Natural killer cell (primary cell): Measurements from ENCODE around the gene SRL. TPM values are rescaled to one million over a fixed set of nuclear protein-coding genes. Genes with fewer than 3 reads are reported as not detected.
A peak's percentile ranks its signal among the peaks of the same experiment; 100 is the strongest.

Experiments used
- ATAC-seq, 3 donors: fragments of 150-1000 bp in 2 of 3; fragments of 200-7000 bp in 1 of 3; cut with Tn5 transposase; 1 replicate in 1 of 3; 2 replicates in 2 of 3; pipeline ENCODE4 v1.10.0; 2021; ENCODE audit warnings: mild to moderate bottlenecking in 2 of 3, moderate library complexity in 2 of 3
- DNase-seq, 2 donors: peaks; one replicate each; pipeline versions ENCODE4 v3.0.0 to v3.0.0-alpha.2; 2013 to 2021; ENCODE audit warnings: mixed read lengths in 1 of 2
- H3K27ac ChIP-seq: one replicate; pipeline ENCODE4 v1.5.1; 2013; ENCODE audit warnings: mild to moderate bottlenecking, low read length
- H3K27me3 ChIP-seq: one replicate; pipeline ENCODE4 v1.6.1; 2013; ENCODE audit warnings: low read length; ENCODE audit not compliant: control insufficient read depth, insufficient read depth
- H3K36me3 ChIP-seq: one replicate; pipeline ENCODE4 v1.6.1; 2013; ENCODE audit warnings: low read length; ENCODE audit not compliant: control insufficient read depth, insufficient read depth
- H3K4me1 ChIP-seq: one replicate; pipeline ENCODE4 v1.6.1; 2013; ENCODE audit warnings: low read length; ENCODE audit not compliant: control insufficient read depth, insufficient read depth
- H3K4me3 ChIP-seq: one replicate; pipeline ENCODE4 v1.5.1; 2013; ENCODE audit warnings: low read length
- H3K9me3 ChIP-seq: one replicate; pipeline ENCODE4 v1.6.1; 2013; ENCODE audit warnings: low read length; ENCODE audit not compliant: control insufficient read depth, insufficient read depth
- H3K27ac Mint-ChIP-seq, 2 donors: one replicate each; pipeline ENCODE4 v1.8.0; 2022; ENCODE audit warnings: mild to moderate bottlenecking in 2 of 2, mixed read lengths in 2 of 2, moderate library complexity in 1 of 2
- H3K27me3 Mint-ChIP-seq, 2 donors: one replicate each; pipeline ENCODE4 v1.8.0; 2022; ENCODE audit warnings: low read depth in 2 of 2, mixed read lengths in 2 of 2
- H3K36me3 Mint-ChIP-seq: one replicate; pipeline ENCODE4 v1.8.0; 2022; ENCODE audit warnings: mixed read lengths
- H3K4me1 Mint-ChIP-seq, 2 donors: one replicate each; pipeline ENCODE4 v1.8.0; 2022; ENCODE audit warnings: mixed read lengths in 2 of 2
- H3K4me3 Mint-ChIP-seq: one replicate; pipeline ENCODE4 v1.8.0; 2022; ENCODE audit warnings: mild to moderate bottlenecking, moderate library complexity, mixed read lengths
- H3K9me3 Mint-ChIP-seq, 2 donors: one replicate each; pipeline ENCODE4 v1.8.0; 2022; ENCODE audit warnings: mixed read lengths in 2 of 2
- CTCF ChIP-seq: fragments of 200-600 bp; IDR thresholded peaks from one replicate; pipeline ENCODE4 v1.8.0; 2022; ENCODE audit warnings: antibody characterized with exemption
- WGBS: methylation state at CpG from one replicate; pipeline ENCODE4 v1.1.7; 2013; ENCODE audit warnings: missing lambda C conversion rate; ENCODE audit not compliant: insufficient coverage; 5-methylcytosine and 5-hydroxymethylcytosine counted together
- intact Hi-C: fragments of 100-400 bp; cut with micrococcal nuclease; formaldehyde crosslinking; loops from one replicate; pipeline ENCODE4 v1.14.2; 2022
- total RNA-seq, 4 donors: library from RNA; stranded (reverse); fragments of 120-200 nt in 1 of 4; gene quantifications; one replicate each; pipeline versions ENCODE4 v1.2.3 to v1.2.4, GENCODE V29; 2013 to 2022

Gene SRL
- not detected for total RNA-seq
- 0.07 TPM for total RNA-seq (2013)

DNA sequence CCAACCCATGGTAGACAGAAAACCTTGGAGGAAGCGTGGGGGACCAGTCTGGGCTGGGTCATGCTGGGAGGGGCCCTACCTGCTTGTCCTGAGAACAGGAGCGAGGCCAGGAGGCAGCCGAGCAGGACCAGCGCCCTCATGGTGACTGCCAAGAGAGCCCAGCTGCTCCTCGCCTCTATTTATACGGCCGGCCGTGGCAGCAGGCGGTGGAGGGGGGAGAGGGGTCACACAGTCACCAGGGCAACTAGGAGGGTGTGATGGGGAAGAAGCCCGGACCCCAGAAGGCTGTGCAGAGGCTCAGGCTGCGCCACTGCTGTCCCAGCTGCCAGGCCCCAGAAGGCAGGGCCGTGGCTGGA is at the start of gene SRL:
SRL (minus strand) TSS at position 153 of the 356 bp plus-strand sequence; CDS start at position 140, 13 bp downstream.
- no peak within 1 kb of the TSS for H3K27ac ChIP-seq
- H3K27me3 ChIP-seq: no peaks in the 10 kb centered on the region
- Mint-ChIP-seq H3K27me3 (peaks cover 12 to 16% of the 10 kb centered on the region in 2 donors), H3K9me3 (no peaks in the 10 kb centered on the region), H3K27ac (no peak within 1 kb of the TSS), H3K4me1 (no peaks in the 10 kb centered on the region), H3K36me3 (no peaks in the 10 kb centered on the region), H3K4me3 (no peak within 1 kb of the TSS)
- no peaks in the 10 kb centered on the region for H3K36me3 ChIP-seq
- TF ChIP-seq CTCF: no peak
- intact Hi-C loops: no loop called here
- ATAC-seq (no peak), DNase-seq (no peak)
- no peaks in the 10 kb centered on the region for H3K9me3 ChIP-seq
- WGBS: 90% methylated on average over 12 of the region's 12 CpGs
- H3K4me1 ChIP-seq: no peaks in the 10 kb centered on the region
- H3K4me3 ChIP-seq: no peak within 1 kb of the TSS

DNA sequence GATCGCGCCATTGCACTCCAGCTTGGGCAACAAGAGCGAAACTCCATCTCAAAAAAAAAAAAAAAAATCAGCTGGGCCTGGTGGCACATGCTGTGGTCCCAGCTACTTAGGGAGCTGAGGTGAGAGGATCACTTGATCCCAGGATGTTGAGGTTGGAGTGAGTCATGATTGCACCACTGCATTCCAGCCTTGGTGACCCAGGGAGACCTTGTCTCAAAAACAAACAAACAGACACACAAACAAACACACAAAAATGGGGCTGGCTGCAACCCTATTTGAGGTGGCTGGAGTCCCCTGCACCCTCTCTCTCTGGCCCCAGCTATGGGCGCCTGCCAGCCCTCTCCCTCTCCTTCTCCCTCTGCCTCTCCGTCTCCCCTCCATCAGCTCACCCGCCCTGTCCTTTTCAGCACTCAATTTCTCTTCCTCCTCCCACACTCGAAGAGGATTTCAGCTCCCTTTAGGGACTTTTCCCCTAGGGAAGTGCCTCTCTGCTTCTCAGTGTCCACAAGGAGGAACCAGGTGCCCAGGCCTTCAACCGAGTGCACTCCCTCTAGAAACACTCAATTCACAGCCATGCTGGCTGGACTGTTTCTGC is 48.5 kb upstream of the SRL start:
- Mint-ChIP-seq H3K4me3 (no peak overlapping the region), H3K36me3 (no peaks in the 10 kb centered on the region), H3K9me3 (no peaks in the 10 kb centered on the region), H3K27me3 (peaks cover 5 to 21% of the 10 kb centered on the region in 2 donors), H3K4me1 (peaks cover 4 to 18% of the 10 kb centered on the region in 2 donors), H3K27ac (no peak overlapping the region)
- H3K9me3 ChIP-seq: no peaks in the 10 kb centered on the region
- TF ChIP-seq CTCF: no peak
- H3K27me3 ChIP-seq: peaks cover 7% of the 10 kb centered on the region
- WGBS: 81% methylated on average over 5 of the region's 8 CpGs
- no peak for ATAC-seq
- intact Hi-C loops: no loop called here
- H3K27ac ChIP-seq: no peak overlapping the region
- H3K36me3 ChIP-seq: no peaks in the 10 kb centered on the region
- peaks cover 7% of the 10 kb centered on the region for H3K4me1 ChIP-seq
- DNase-seq: no peak
- no peak overlapping the region for H3K4me3 ChIP-seq

DNA sequence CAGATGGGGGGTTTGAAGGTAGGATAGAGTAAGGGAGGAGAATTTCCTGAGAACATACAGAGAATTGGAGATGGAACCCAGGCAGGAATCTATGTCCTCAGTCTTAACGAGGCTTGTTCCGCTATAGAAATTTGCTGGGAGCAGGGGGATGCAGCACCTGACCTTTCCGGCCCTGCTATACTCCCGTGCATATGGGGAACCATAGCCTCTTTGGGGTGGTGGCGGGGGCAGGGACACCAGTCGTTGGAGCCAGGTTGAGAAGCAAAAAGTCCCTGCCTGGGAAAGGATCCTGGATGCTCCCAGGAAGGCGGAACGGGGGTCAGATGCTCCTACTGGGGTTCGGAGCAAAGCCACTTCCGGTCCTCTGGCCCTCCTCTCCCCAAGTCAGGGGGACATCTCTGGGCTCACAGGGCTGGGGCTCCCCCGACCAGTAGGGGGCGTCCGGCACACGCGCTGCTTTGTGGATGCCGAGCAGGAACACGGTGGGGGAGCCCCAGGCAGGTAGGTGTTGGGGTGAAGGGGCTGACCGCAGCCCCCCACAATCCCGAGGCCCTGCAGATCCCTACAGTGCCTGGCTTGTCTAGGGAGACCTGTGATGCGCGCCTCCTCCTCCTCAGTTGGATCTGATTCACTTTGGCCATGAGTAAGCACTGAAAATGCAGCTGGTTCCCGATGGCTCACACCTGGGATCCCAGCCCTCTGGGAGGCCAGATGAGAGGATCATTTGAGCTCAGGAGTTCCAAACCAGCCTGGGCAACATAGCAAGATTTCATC is 46.5 kb upstream of the SRL start:
- intact Hi-C loops: loop anchor here (1.0 to 5.0 kb wide), 2 partner anchors 42 to 114 kb away; no protein-coding TSS in a partner anchor
- H3K27ac Mint-ChIP-seq: no peak overlapping the region
- peak; percentile 77 to 90 for DNase-seq

More for the DNA sequence above, 46.5 kb upstream of the SRL start:
- peaks cover 7% of the 10 kb centered on the region for H3K4me1 ChIP-seq
- H3K4me3 ChIP-seq: no peak overlapping the region
- H3K36me3 ChIP-seq: no peaks in the 10 kb centered on the region
- peak; percentile 98 for TF ChIP-seq CTCF
- 15% methylated on average over 22 of the region's 22 CpGs for WGBS
- H3K4me1 Mint-ChIP-seq: peaks cover 4 to 10% of the 10 kb centered on the region in 2 donors
- H3K27me3 ChIP-seq: peaks cover 2% of the 10 kb centered on the region
- H3K36me3 Mint-ChIP-seq: no peaks in the 10 kb centered on the region
- no peaks in the 10 kb centered on the region for H3K9me3 Mint-ChIP-seq
- no peak overlapping the region for H3K27ac ChIP-seq
- no peaks in the 10 kb centered on the region for H3K9me3 ChIP-seq
- peak; percentile 89 to 98 (median 97) for ATAC-seq
- H3K27me3 Mint-ChIP-seq: peaks cover 5 to 28% of the 10 kb centered on the region in 2 donors
- H3K4me3 Mint-ChIP-seq: no peak overlapping the region
